ENCODE data around the gene COL18A1.

Gene COL18A1

GRCh38 chr21:45494851-45495680, 90.1 kb downstream of the COL18A1 start:
- DNase-seq (ENCODE audit: low read depth): no peak
- H3K4me3 ChIP-seq (ENCODE audit: low read length): no peak overlapping the region
- TF ChIP-seq, protein P1, sequence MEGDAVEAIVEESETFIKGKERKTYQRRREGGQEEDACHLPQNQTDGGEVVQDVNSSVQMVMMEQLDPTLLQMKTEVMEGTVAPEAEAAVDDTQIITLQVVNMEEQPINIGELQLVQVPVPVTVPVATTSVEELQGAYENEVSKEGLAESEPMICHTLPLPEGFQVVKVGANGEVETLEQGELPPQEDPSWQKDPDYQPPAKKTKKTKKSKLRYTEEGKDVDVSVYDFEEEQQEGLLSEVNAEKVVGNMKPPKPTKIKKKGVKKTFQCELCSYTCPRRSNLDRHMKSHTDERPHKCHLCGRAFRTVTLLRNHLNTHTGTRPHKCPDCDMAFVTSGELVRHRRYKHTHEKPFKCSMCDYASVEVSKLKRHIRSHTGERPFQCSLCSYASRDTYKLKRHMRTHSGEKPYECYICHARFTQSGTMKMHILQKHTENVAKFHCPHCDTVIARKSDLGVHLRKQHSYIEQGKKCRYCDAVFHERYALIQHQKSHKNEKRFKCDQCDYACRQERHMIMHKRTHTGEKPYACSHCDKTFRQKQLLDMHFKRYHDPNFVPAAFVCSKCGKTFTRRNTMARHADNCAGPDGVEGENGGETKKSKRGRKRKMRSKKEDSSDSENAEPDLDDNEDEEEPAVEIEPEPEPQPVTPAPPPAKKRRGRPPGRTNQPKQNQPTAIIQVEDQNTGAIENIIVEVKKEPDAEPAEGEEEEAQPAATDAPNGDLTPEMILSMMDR (conservative IDR thresholded peaks at IDR 0.05; ENCODE audit: low read depth, low read length): no peak

GRCh38 chr21:45496151-45496967, 91.4 kb downstream of the COL18A1 start:
- DNase-seq (ENCODE audit: low read depth): no peak
- TF ChIP-seq, protein P1 (conservative IDR thresholded peaks at IDR 0.05; ENCODE audit: low read depth, low read length): no peak
- H3K4me3 ChIP-seq (ENCODE audit: low read length): no peak overlapping the region

GRCh38 chr21:45496968-45497845, 92.2 kb downstream of the COL18A1 start:
- no peak overlapping the region for H3K4me3 ChIP-seq (ENCODE audit: low read length)
- TF ChIP-seq, protein P1 (conservative IDR thresholded peaks at IDR 0.05; ENCODE audit: low read depth, low read length): no peak
- DNase-seq (ENCODE audit: low read depth): no peak

- H3K4me3 ChIP-seq (ENCODE audit: low read length): no peak overlapping the region
- TF ChIP-seq, protein P1 (conservative IDR thresholded peaks at IDR 0.05; ENCODE audit: low read depth, low read length): no peak
- no peak for DNase-seq (ENCODE audit: low read depth)
Measured at GRCh38 chr21:45497846-45498645, 93.1 kb downstream of the COL18A1 start.

- DNase-seq (ENCODE audit: low read depth): no peak
- TF ChIP-seq, protein P1 (conservative IDR thresholded peaks at IDR 0.05; ENCODE audit: low read depth, low read length): no peak
- H3K4me3 ChIP-seq (ENCODE audit: low read length): no peak overlapping the region
Measured at GRCh38 chr21:45498646-45499000, 93.7 kb downstream of the COL18A1 start.

GRCh38 chr21:45499201-45499750, 94.3 kb downstream of the COL18A1 start:
- TF ChIP-seq, protein P1 (conservative IDR thresholded peaks at IDR 0.05; ENCODE audit: low read depth, low read length): no peak
- H3K4me3 ChIP-seq (ENCODE audit: low read length): no peak overlapping the region
- no peak for DNase-seq (ENCODE audit: low read depth)

Data from retinal pigment epithelial cell (primary cell).